CD4-positive, alpha-beta memory T cell (primary cell): ENCODE data around the gene TK2. TPM values are rescaled to one million over a fixed set of nuclear protein-coding genes. Genes with fewer than 3 reads are reported as not detected.

Experiments used
- CTCF ChIA-PET: fragments of 350-600 bp; sonication (Branson Sonifier 250); formaldehyde crosslinking; loops from one replicate; lab custom pipeline; 2021; ENCODE audit warnings: inconsistent platforms; ENCODE audit not compliant: partially characterized antibody; lab: Charles Lee
- POLR2A ChIA-PET: fragments of 350-600 bp; sonication (Branson Sonifier 250); formaldehyde crosslinking; loops from one replicate; lab custom pipeline; 2021; ENCODE audit not compliant: partially characterized antibody; lab: Charles Lee
- DNase-seq, 5 donors: peaks; one replicate each; pipeline versions ENCODE4 v3.0.0 to v3.0.0-alpha.2; 2020 to 2022; ENCODE audit warnings: mixed read lengths in 1 of 5
- H3K27ac ChIP-seq: one replicate; pipeline ENCODE4 v1.7.0; 2013; ENCODE audit warnings: low read depth, low read length
- H3K27me3 ChIP-seq: 2 replicates; pipeline ENCODE4 v1.7.0; 2013; ENCODE audit warnings: mild to moderate bottlenecking, low read length, moderate library complexity; ENCODE audit not compliant: insufficient read depth
- H3K36me3 ChIP-seq: 2 replicates; pipeline ENCODE4 v1.7.0; 2013; ENCODE audit warnings: mild to moderate bottlenecking, low read length, moderate library complexity; ENCODE audit not compliant: insufficient read depth
- H3K4me1 ChIP-seq: 2 replicates; pipeline ENCODE4 v1.7.0; 2013; ENCODE audit warnings: mild to moderate bottlenecking, low read length, moderate library complexity; ENCODE audit not compliant: insufficient read depth
- H3K4me3 ChIP-seq, 2 donors: one replicate each; pipeline ENCODE4 v1.7.0; 2013; ENCODE audit warnings: low read length in 2 of 2, mild to moderate bottlenecking in 1 of 2
- H3K9me3 ChIP-seq, 2 donors: one replicate each; pipeline ENCODE4 v1.7.0; 2013; ENCODE audit warnings: low read length in 2 of 2, control low read depth in 1 of 2; ENCODE audit not compliant: control insufficient read depth in 1 of 2
- H3K27ac Mint-ChIP-seq, 7 donors: one replicate each; pipeline ENCODE4 v1.8.0; 2020 to 2021; ENCODE audit warnings: mixed read lengths in 7 of 7, mild to moderate bottlenecking in 6 of 7, inconsistent platforms in 3 of 7, moderate library complexity in 3 of 7
- H3K27me3 Mint-ChIP-seq, 2 donors: one replicate each; pipeline ENCODE4 v1.8.0; 2020 to 2021; ENCODE audit warnings: mixed read lengths in 2 of 2
- H3K36me3 Mint-ChIP-seq, 2 donors: one replicate each; pipeline ENCODE4 v1.8.0; 2020 to 2021; ENCODE audit warnings: mixed read lengths in 2 of 2, inconsistent platforms in 1 of 2, mild to moderate bottlenecking in 1 of 2
- H3K4me1 Mint-ChIP-seq, 4 donors: one replicate each; pipeline ENCODE4 v1.8.0; 2020 to 2021; ENCODE audit warnings: mixed read lengths in 4 of 4, mild to moderate bottlenecking in 1 of 4
- H3K4me3 Mint-ChIP-seq, 8 donors: one replicate each; pipeline ENCODE4 v1.8.0; 2020 to 2021; ENCODE audit warnings: mixed read lengths in 8 of 8, mild to moderate bottlenecking in 7 of 8, moderate library complexity in 6 of 8, inconsistent platforms in 3 of 8
- H3K9me3 Mint-ChIP-seq, 8 donors: one replicate each; pipeline ENCODE4 v1.8.0; 2020 to 2021; ENCODE audit warnings: mixed read lengths in 8 of 8, mild to moderate bottlenecking in 5 of 8, inconsistent platforms in 3 of 8, moderate library complexity in 1 of 8
- intact Hi-C: fragments of 100-400 bp; cut with micrococcal nuclease; formaldehyde crosslinking; loops from one replicate; pipeline ENCODE4 v1.15.1; 2023
- polyA plus RNA-seq, 2 donors: library from polyadenylated mRNA; unstranded; fragments of 300-500 nt; fragmentation: Illumina TruSeq; gene quantifications; one replicate each; pipeline ENCODE4 v1.2.3, GENCODE V29; 2021
- total RNA-seq, 2 experiments: library from RNA; stranded (reverse); gene quantifications; one replicate each; pipeline ENCODE4 v1.2.3, GENCODE V29; 2021

The TK2 gene
- total and polyA plus RNA-seq, 4 experiments from 2014 or later = 3.9 to 10.2 (median 7.4) TPM

GRCh38 chr16:66534376-66534799 is 15.5 kb downstream of the TK2 start:
- Histone ChIP-seq H3K36me3 (no peaks in the 10 kb centered on the region), H3K27me3 (no peaks in the 10 kb centered on the region), H3K4me1 (peaks cover 6% of the 10 kb centered on the region), H3K27ac (no peak overlapping the region), H3K9me3 (no peaks in the 10 kb centered on the region), H3K4me3 (no peak overlapping the region)
- Mint-ChIP-seq H3K36me3 (peaks cover 5 to 8% of the 10 kb centered on the region in 2 donors), H3K27ac (peak overlapping the region in 3 of 7 donors; percentile 13 to 81 (median 81)), H3K9me3 (no peaks in the 10 kb centered on the region), H3K27me3 (no peaks in the 10 kb centered on the region), H3K4me3 (no peak overlapping the region), H3K4me1 (peaks cover 9 to 28% (median 12%) of the 10 kb centered on the region in 4 donors)
- CTCF ChIA-PET = no interaction called here
- intact Hi-C loops = no loop called here
- DNase-seq = no peak
- POLR2A ChIA-PET = interaction anchor here (16.1 kb wide), 1 partner anchor 13 kb away, joined by 440 read pairs; the partner anchor contains the start of genes CKLF and TK2

- ChIA-PET POLR2A (interaction anchor here (16.1 kb wide), 1 partner anchor 18 kb away, joined by 440 read pairs; the partner anchor contains the start of genes CKLF and TK2), CTCF (interaction anchor here (1.1 kb wide), 1 partner anchor 23 kb away, joined by 3 read pairs; the partner anchor contains the start of gene CKLF)
- intact Hi-C loops = no loop called here
- no peak overlapping the region for H3K4me3 ChIP-seq
- Mint-ChIP-seq H3K27ac (peak overlapping the region in 5 of 7 donors; percentile 4 to 84 (median 77)), H3K9me3 (no peaks in the 10 kb centered on the region), H3K27me3 (no peaks in the 10 kb centered on the region), H3K36me3 (peaks cover 8 to 9% of the 10 kb centered on the region in 2 donors), H3K4me1 (peaks cover 25 to 46% (median 36%) of the 10 kb centered on the region in 4 donors), H3K4me3 (no peak overlapping the region)
- DNase-seq = no peak
- H3K27ac ChIP-seq = no peak overlapping the region
- H3K27me3 ChIP-seq = no peaks in the 10 kb centered on the region
- H3K36me3 ChIP-seq = no peaks in the 10 kb centered on the region
- peaks cover 18% of the 10 kb centered on the region for H3K4me1 ChIP-seq
- H3K9me3 ChIP-seq = no peaks in the 10 kb centered on the region
Measured at GRCh38 chr16:66529475-66529874, 20.4 kb downstream of the TK2 start.

GRCh38 chr16:66528294-66528693 is 21.6 kb downstream of the TK2 start:
- DNase-seq = no peak
- H3K27me3 ChIP-seq = no peaks in the 10 kb centered on the region
- intact Hi-C loops = no loop called here
- H3K4me1 ChIP-seq = peaks cover 30% of the 10 kb centered on the region
- Mint-ChIP-seq H3K4me1 (peaks cover 28 to 55% (median 43%) of the 10 kb centered on the region in 4 donors), H3K9me3 (no peaks in the 10 kb centered on the region), H3K27me3 (no peaks in the 10 kb centered on the region), H3K27ac (no peak overlapping the region), H3K4me3 (no peak overlapping the region), H3K36me3 (peaks cover 8 to 9% of the 10 kb centered on the region in 2 donors)
- CTCF ChIA-PET = interaction anchor here (0.9 to 1.3 kb wide), 3 partner anchors 24 to 123 kb away, joined by 3 read pairs; partner anchors contain the start of gene CKLF
- no peaks in the 10 kb centered on the region for H3K9me3 ChIP-seq
- no peaks in the 10 kb centered on the region for H3K36me3 ChIP-seq
- H3K4me3 ChIP-seq = no peak overlapping the region
- POLR2A ChIA-PET = interaction anchor here (0.8 to 16.1 kb wide), 2 partner anchors 19 to 75 kb away, joined by 4 to 440 read pairs; partner anchors contain the start of genes CKLF and TK2
- H3K27ac ChIP-seq = no peak overlapping the region

- Histone ChIP-seq H3K4me3 (no peak overlapping the region), H3K36me3 (no peaks in the 10 kb centered on the region), H3K27me3 (no peaks in the 10 kb centered on the region), H3K4me1 (peaks cover 57% of the 10 kb centered on the region), H3K9me3 (no peaks in the 10 kb centered on the region), H3K27ac (no peak overlapping the region)
- Mint-ChIP-seq H3K4me1 (peaks cover 50 to 83% (median 67%) of the 10 kb centered on the region in 4 donors), H3K4me3 (peak overlapping the region in 6 of 8 donors; percentile 29 to 83 (median 74)), H3K27ac (peak overlapping the region; percentile 89 to 98 (median 91)), H3K27me3 (no peaks in the 10 kb centered on the region), H3K36me3 (peaks cover 7 to 8% of the 10 kb centered on the region in 2 donors), H3K9me3 (peaks cover 0 to 2% (median 0%) of the 10 kb centered on the region in 8 donors)
- CTCF ChIA-PET = interaction anchor here (0.8 to 7.2 kb wide), 4 partner anchors 10 to 84 kb away, joined by 3 to 72 read pairs (median 3); partner anchors contain the start of genes CKLF and TK2
- POLR2A ChIA-PET = interaction anchor here (1.5 to 16.1 kb wide), 6 partner anchors 8 to 125 kb away, joined by 3 to 440 read pairs (median 23); partner anchors contain the start of genes CKLF, CMTM3 and TK2
- intact Hi-C loops = loop anchor here (2.0 kb wide), 2 partner anchors 13 to 79 kb away; partner anchors contain the start of gene CMTM3
- DNase-seq = no peak
Measured at GRCh38 chr16:66525396-66526180, 24.3 kb downstream of the TK2 start.

GRCh38 chr16:66524601-66525164 is 25.2 kb downstream of the TK2 start:
- no peaks in the 10 kb centered on the region for H3K27me3 ChIP-seq
- CTCF ChIA-PET = interaction anchor here (0.8 to 7.2 kb wide), 7 partner anchors 9 to 119 kb away, joined by 3 to 72 read pairs (median 4); partner anchors contain the start of genes CKLF and TK2
- POLR2A ChIA-PET = interaction anchor here (0.9 to 16.1 kb wide), 11 partner anchors 11 to 126 kb away, joined by 3 to 440 read pairs (median 9); partner anchors contain the start of genes CKLF, CMTM2, CMTM3 and TK2
- peak overlapping the region; percentile 26 to 85 (median 78) for H3K4me3 Mint-ChIP-seq
- H3K9me3 ChIP-seq = no peaks in the 10 kb centered on the region
- peak overlapping the region; percentile 51 for H3K27ac ChIP-seq
- DNase-seq = peak in 3 of 5 donors; percentile 19 to 24 (median 22)
- no peaks in the 10 kb centered on the region for H3K27me3 Mint-ChIP-seq
- H3K27ac Mint-ChIP-seq = peak overlapping the region; percentile 89 to 98 (median 92)
- peaks cover 66% of the 10 kb centered on the region for H3K4me1 ChIP-seq
- peaks cover 0 to 2% (median 0%) of the 10 kb centered on the region in 8 donors for H3K9me3 Mint-ChIP-seq
- H3K36me3 Mint-ChIP-seq = peaks cover 6 to 7% of the 10 kb centered on the region in 2 donors
- H3K4me3 ChIP-seq = no peak overlapping the region
- peaks cover 56 to 92% (median 74%) of the 10 kb centered on the region in 4 donors for H3K4me1 Mint-ChIP-seq
- H3K36me3 ChIP-seq = no peaks in the 10 kb centered on the region
- intact Hi-C loops = loop anchor here (1.0 to 2.0 kb wide), 4 partner anchors 8 to 80 kb away; partner anchors contain the start of genes CKLF and CMTM3

- ChIA-PET CTCF (interaction anchor here (1.0 to 7.2 kb wide), 7 partner anchors 12 to 118 kb away, joined by 3 to 72 read pairs (median 15); partner anchors contain the start of genes CKLF and TK2), POLR2A (interaction anchor here (0.9 to 16.1 kb wide), 12 partner anchors 9 to 116 kb away, joined by 3 to 440 read pairs (median 8); partner anchors contain the start of genes CKLF, CMTM2, CMTM3 and TK2)
- peaks cover 2 to 6% of the 10 kb centered on the region in 2 donors for H3K36me3 Mint-ChIP-seq
- Histone ChIP-seq H3K36me3 (no peaks in the 10 kb centered on the region), H3K27ac (peak overlapping the region; percentile 51), H3K4me1 (peaks cover 71% of the 10 kb centered on the region), H3K9me3 (no peaks in the 10 kb centered on the region), H3K4me3 (peak overlapping the region; percentile 19 to 32), H3K27me3 (no peaks in the 10 kb centered on the region)
- peak; percentile 58 to 74 (median 66) for DNase-seq
- peaks cover 57 to 97% (median 76%) of the 10 kb centered on the region in 4 donors for H3K4me1 Mint-ChIP-seq
- H3K27ac Mint-ChIP-seq = peak overlapping the region; percentile 89 to 98 (median 95)
- peaks cover 0 to 2% (median 0%) of the 10 kb centered on the region in 8 donors for H3K9me3 Mint-ChIP-seq
- H3K4me3 Mint-ChIP-seq = peak overlapping the region; percentile 75 to 90 (median 80)
- no peaks in the 10 kb centered on the region for H3K27me3 Mint-ChIP-seq
- intact Hi-C loops = loop anchor here (1.0 to 2.0 kb wide), 5 partner anchors 8 to 81 kb away; partner anchors contain the start of genes CKLF and CMTM3
Measured at GRCh38 chr16:66523861-66524354, 26.0 kb downstream of the TK2 start.
